ENCODE data around the gene THSD4.

THSD4 gene

DNA sequence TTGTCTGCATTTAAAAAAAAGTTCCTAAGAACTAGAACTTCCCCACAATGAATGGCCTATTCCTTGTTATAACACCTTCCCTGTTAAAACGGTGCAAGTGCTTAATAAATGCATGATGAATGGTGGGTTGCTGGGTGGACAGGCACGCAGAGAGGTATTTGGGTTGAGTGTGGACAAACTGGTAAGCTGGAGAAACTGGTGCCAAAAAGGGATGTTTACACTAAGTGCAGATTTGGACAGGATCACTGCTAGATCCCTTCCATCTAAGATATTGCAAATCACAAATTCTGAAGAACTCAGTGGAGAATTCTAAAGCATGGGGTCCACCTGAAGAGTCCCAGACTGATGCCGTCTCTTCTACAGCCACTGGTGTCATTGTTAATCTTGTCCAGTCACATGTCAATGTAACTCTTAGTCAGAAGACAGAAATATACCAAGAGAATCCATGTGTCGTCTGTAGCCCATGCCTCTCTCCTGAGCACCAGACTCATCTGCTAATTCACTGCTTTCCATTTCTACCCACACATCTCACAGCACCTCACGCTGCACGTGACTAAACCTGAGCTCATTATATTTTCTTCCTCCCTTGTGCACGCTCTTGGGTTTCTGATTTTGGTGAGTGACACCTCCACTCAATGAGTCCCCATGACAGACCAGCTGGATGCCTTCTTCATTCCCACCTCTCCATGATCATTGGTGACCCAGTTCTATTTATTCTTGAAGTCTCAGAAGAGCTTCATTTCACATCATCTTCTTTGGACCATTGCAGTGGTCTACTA lies 328.9 kb downstream of the THSD4 start:
- DNase-seq = no peak

DNA sequence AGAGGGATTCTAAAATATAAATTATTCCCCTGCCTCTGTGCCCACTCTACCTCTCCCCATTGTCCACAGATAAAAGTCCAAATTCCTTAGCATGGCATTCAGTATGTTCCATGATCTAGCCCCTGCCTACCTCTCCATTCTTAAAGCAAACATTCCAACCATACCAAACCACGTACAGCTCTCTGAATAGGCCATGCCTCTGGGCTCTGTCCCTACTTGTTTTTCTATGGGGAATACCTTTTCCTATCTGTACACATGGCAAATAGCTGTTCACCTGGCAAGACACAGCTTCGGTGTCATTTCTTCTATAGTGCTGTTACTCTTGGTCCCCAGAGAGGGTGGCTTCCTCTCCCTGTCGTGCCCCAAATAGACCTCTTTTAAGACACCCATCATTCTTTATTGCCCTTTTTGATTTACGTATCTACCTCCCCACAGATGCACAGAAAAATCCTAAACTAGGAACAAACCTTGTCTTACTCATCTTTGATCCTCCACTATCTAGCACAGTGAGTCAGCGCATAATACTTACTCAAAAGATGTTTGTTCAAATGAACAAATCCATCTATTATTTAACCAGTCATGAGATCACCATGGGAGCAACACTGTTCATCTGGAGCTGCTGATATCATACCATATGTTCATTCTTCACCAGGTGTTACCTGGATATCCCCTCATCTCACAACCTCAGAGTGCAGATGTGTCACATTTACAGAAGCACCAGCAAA lies 329.8 kb downstream of the THSD4 start:
- DNase-seq = peak in 1 of 3 experiments; percentile 34

DNA sequence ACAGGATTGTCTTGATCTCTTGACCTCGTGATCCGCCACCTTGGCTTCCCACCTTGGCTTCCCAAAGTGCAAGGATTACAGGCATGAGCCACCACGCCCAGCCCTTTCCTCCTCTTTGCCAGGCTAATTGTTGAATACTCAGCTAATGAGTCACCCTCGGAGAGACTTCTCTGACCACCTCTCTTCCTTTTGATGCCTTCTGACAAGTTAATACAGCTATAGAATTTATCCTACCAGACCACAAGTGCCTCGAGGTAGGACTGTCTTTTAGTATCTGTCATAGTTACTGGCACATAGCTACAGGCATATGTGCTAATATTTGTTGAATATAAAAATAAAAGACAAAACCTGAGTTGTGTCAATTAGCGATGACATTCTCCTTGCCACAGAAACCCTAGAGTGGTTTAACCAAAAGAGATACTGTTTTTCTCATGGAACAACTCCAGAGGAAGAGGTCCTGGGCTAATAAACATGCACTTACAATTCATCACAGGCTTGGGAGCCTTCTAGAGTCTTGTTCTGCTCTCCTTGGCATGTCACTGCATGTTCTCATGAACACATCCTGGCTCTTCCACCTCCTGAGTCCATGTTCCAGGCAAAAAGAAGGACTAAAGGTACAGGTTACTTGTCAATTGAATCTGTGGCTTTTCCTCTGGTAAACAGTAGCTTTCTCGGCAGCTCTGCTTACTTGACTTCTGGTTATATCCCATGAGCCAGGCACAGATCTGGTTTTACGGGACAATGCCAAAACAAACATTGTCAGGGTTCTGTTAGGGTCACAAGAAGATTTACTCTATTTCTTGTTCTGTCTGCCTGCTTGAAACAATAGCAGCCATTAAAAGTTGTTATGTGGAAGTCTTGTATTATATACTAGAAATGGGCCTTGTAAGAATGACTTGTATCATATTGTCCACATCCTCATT lies 332.3 kb downstream of the THSD4 start:
- no peak for DNase-seq

DNA sequence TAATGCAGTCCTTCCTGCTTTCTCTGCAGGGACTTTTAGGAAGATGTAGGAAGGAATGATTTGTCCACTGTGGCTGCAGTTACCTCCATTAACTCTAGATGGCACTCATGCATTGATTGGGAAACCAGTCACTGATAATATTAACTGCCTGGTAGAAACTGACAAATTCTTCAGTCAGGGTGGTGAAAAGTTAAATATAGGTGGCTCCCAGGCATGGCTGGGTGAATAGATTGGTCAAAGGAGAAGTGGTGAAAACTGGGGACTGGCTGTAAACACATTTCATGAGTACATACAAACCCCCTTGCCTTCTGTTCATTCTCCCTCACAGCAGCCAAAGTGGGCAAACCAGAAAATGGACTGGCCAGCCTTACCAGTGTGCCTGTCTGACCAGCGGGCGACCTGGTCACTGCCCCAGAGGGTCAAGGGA lies 333.4 kb downstream of the THSD4 start:
- DNase-seq = peak; percentile 48 to 89 (median 70)

DNA sequence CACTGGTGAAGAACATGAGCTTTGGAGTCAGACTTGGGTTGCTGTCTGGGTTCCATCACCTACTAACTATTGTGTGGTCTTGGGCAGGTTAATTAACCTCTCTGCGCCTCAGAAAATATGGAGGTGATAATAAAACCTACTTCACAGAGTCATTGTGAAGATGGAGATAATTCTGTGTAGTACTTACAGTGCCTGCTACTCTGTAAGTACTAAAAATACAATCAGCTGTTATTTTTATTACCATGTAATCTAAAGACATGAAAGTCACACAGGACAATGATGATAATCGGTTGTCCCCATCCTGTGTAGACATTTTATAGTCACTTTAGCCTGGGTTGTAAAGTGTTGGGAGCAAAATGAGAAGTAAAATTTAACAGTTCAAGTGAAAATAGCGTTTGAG lies 334.1 kb downstream of the THSD4 start:
- no peak for DNase-seq

DNA sequence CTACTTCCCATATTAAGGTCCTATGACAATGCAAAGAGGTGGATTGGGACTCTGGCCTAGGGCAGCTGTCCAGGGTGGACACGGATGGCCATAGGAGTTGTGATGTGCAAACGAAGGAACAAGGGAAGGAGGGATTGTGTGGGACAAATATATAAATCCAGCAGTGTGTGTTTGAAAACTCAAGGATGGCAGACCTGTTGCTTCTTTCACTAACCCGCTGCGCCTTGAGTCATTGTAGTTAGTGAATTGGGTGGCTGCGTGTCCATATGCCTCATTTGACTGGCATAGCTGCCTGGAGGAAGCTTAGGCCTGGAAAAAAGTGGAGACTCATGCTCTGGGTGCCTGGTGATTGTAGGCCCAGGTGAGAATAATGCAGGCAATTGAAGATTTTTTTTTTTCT lies 334.7 kb downstream of the THSD4 start:
- DNase-seq = no peak

DNA sequence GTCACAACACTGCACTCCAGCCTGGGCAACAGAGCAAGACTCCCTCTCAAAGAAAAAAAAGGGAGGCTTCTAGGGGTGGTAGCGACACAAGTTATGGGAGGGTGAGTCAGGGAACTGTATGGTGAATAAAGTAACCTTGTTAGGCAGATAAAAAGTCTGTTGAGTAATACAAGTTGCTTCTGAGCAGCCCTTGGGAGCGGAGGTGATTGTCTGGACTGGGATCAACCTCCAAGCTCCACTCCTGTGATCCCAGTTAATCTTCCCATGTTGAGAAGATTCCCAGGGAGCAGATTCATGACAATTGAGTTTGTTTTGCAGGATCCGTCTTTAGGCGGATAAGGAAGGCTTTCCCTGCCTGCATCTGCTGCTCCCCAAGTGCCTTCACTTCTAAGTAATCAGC lies 335.9 kb downstream of the THSD4 start:
- no peak for DNase-seq

DNA sequence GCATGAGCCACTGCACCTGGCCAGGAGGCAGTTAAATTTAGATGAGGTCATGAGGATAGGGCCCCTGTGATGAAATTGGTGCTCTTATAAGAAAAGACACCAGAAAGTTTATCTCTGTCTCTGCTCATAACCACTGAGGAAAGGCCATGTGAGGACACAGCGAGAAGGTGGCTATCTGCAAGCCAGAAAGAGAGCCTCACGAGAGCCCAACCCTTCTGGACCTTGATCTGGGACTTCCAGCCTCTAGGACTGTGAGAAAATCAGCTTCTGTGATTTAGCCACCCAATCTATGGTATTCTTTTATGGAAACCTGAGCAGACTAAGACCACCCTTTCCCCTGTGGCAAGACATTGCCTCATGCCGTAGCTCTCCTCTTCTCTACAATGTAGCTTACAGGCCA lies 337.6 kb downstream of the THSD4 start:
- DNase-seq = no peak

DNA sequence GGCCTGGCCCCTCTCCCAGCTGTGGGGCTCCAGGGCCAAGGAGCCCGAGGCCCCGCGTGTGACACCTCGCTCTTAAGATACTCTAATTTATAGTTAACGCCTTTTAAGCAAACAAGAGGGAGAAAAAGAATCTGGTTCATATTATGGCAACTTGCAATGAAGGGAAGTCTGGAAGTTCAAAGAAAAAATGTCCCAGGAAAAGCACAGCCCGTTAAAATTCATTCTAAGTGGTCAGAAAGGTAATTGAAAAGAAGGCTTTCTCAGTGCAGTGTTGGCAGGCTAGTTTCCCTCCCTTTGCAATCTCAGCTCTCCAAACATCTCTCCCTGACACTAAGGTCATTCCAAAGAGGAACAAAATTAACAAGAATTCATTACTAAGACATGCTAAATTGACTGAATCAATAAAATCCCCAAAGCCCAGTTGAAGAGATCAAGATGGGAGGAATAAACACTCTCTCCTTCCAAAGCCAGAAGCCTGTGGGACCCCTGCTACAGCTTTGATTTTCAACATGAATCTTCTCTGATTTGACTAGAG lies 339.3 kb downstream of the THSD4 start:
- peak in 1 of 3 experiments; percentile 47 for DNase-seq

DNA sequence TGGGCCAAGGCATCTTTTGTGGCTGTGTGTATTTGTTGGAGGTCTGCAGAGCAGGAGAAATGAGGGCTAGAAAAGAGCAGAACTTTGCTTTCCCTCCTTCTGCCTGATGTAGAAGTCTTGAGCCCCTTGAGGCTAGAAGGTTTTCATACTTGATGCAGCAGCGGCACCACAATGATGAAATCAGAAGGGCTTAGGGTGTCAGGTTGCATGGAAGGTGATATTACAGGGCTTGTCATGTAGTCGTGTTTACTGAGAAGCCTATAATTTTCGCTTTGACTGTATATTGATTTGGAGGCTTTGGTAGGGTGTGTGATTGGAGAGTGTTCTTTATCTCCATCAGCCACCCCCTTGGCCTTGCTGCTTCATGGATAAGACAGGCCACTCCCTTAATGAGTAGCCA lies 339.8 kb downstream of the THSD4 start:
- DNase-seq = peak; percentile 57 to 84 (median 58)

DNA sequence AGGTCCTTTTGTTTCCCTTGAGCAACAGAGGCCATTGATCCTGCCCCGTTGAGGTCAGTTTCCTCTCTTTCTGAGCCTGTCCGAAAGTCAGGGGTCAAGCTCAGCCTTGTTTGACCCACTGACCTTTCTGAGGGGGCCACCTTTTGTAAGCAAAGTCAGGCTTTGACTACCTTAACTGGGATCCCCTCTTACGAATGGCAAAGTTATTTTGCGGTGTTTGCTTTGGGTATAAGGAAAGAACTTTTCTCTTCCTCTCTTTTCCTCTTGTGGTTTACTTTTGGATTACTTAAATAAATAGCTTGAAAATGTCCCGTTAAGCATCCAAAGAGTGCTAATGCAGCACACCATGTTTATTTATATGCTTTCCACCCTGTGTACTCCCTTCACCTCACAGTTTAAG lies 340.6 kb downstream of the THSD4 start:
- no peak for DNase-seq

DNA sequence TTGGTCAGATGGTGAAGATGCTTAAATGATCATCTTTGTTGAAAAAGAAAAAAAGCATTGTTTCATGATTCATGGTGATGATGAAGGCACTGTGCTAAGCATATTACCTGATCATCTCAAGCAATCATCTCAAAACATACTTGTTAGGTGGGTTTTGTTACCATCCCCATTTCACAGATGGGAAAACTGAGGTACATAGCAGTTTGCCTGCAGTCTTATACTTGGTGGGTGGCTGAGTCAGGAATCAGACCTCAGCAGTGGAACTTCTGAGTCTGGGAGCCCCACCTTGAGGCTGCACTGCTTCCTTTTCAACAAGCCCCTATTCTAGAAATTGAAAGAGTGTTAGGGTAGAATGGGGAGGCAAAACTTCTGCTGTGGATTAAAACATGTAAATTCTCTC lies 341.1 kb downstream of the THSD4 start:
- DNase-seq = no peak

DNA sequence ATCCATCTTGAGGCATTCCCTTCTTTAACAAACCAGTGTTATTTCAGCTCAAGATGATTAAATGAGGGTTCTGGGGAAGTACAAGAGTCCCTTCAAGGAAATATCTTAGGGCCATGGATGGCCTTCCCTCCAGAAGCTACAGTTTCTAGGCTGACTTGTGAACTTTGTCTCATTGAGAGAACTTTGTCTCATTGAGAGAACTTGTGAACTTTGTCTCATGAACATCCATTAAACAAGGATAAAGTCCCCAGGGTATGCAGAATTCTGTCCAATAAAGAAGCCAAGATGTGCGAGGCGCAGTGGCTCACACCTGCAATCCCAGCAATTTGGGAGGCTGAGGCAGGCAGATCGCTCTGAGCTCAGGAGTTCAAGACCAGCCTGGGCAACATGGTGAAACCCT lies 341.5 kb downstream of the THSD4 start:
- DNase-seq = no peak

DNA sequence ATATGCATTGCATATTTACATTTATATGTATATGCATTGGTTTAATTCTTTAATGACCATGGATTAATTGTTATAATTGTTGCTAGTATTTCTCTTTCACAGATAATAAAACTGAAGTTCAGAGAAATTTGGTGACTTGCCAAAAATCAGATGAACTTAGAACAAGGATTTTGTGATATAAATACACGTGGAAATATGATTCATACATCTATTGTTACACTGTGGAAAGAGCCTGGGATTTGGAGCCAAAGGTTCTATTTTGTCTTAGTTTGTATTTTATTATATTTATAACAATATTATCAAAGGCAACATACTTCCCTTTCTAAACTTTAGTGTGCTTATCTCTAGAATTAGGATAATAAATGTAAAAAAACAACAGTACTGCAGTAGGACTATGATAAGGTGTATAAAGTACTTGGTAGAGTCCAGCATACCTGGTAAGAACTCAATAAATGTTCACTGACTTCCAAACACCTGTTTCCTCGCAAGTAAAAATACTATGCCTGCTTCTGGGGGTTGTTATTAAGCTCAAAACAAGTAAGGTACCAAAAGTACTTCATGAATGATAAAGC lies 342.9 kb downstream of the THSD4 start:
- no peak for DNase-seq

DNA sequence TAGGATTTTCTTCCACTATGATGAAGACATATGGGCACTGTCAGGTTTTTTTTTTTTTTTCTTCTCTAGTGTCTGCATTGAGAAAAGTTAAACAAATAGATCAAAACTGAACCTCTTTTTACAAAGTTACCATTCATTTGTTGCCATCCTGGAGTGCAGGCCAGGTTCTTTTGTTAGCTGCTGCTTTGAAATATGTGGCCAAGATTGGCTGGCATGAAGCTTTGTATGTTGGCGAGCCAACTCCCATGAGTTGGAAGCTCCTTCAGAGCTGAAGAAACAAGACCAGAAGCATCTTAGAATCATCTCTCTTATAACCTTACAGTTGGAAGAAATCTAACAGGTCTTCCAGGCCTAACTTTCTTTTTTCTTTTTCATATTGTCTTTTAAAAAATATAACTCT lies 346.5 kb downstream of the THSD4 start:
- DNase-seq = no peak

DNA sequence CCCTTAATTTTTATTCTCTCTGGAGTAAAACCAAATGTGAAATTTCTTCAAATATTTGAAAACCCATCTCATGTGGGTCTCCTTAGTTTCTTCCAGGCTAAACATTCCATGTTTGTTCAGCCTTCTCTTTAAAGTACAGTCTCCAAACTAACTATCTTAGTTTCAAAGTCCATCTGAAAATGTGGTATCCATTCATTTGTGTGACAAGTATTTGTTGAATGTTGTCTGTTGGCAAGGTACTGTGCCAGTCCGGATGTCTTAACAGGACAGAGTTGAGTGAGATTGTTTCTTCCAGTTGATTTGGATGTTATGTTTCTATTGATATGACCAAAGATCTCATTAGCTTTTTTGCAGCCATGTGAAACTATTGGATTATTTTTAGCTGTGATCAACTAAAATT lies 347.4 kb downstream of the THSD4 start:
- no peak for DNase-seq

DNA sequence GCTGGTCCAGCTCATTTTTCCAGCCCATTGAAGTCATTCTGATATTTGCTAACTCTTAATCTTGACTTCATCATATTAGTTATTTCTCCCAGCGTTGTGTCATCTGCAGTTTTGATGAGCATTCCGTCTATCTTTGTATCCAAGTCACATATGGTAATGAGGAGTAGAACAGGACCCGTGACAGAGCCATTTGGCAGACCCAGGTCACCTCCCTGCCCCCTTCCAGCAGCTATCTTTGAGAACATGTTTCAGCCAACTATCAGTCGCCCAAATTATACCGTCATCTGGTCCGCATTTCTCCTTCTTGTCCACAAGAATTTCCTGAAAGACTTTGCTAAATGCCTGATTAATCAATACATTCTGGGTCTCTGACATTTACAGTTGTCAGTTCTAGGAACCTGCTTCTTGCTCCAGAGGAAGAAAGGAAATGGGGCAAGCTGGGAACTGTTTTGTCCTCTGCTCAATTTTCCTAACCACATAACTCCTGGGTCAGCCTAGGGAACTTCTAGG lies 347.9 kb downstream of the THSD4 start:
- DNase-seq = no peak

DNA sequence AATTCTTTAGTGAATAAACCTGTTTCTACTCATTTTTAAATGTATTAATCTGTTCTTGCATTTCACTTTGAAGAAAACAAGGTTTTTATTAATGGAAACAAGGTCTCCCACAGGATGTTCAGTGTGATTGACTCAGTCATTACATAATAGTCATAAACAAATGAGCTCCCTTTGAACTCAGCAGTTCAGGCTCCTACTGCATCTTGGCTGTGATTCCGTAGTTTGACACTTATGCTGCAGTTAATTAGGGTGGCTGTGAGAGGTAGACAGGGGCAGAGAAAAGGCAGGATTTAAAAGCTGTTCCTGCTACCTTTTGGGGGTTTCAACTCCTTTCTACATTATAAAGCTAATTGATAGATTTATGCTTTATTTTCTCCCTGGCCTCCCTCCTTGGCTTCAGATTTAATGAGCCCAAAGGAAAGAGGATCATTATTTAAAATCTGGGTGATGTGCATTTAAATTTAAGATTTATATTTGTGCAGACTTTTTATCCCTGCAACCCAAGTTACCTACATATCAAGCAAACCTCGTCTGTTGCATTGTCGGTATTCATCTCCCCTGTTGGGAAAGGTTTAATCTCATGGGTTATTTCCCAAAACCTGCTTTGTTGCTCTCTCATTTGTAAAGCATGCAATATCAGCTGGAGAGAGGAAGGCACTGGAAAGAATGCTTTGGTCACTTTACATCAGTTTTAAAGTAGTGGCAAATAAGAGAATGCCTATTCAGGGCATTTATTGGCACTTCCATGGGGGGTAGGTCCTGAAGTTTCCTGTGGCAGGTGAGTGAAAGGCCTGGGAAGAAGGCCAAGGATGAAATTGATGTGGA lies 350.1 kb downstream of the THSD4 start:
- peak in 1 of 3 experiments; percentile 44 for DNase-seq

DNA sequence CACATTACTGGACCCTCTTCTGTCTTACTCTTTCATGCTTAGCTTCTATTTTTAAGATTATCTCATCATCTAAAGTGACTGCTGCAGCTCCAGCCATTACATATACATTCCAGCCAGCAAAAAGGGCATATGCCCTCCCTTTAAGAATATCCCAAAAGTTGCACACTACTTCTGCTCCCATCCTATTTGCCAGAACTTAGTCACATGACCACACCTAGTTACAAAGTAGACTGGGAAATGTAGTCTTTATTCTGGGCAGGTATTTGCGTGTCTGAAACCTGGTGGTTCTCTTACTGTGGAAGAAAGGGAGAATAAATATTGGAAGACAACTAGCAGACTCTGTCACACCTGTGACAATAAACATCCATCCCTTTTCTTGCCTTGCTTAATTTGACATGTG lies 353.4 kb downstream of the THSD4 start:
- no peak for DNase-seq

DNA sequence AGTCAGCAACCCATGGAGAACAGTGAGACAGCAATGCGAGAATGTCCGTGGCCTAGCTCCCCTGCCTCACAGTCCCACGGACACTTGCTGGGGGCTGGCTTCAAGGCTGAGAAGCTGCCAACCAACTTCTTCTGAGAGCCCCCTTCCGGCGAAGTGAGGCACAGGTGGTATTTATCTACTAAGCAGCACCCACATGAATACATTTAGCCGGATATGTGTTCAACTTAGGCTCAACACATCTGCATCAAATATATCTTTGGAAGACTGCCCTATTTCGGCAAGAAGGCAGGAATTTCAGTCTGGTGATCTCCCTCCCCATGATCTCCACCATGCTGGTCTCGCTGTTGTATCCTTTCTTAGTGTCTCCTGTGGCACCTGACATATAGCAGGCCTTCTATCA lies 354.1 kb downstream of the THSD4 start:
- no peak for DNase-seq

DNA sequence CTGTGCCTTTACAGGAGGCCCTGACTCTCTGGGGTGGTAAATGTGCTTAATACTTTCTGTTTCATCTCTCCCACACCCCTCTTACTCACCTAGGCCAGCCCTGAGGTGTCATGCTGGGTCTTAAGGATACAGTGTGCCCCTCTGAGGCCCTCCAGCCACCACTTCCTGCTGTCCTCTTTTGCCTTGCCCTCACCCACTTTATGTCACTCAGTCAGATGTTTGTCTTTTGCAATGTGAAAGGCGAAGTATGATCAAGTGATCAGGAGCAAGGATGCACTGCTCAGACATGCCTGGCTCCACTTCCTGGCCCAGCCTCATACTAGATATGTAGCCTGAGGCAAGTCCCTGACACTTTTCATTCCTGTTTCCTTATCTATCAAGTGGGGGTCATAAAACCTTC lies 356.1 kb downstream of the THSD4 start:
- peak in 1 of 3 experiments; percentile 36 for DNase-seq

DNA sequence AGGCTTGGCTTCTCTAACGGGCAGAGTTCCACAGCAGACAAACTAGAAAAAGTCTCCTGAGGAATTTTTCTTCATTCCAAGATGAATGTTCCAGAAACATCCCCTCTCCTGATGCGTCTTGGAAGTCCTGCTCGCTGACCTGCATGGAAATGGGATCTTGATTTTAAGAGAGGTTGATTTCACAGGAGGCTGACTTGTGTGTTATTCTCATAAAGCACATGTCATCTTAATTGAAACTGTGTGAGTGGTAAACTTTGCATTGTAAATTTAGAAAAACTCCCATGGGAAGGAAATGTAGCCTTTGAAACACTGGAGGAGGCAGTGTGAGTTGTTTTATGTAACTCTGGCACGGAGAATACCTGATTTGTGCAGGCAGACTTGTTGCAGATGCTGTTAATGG lies 357.3 kb downstream of the THSD4 start:
- DNase-seq = no peak
